GM19025 (cell line): Measurements from ENCODE around the gene TGFBR3.

Source experiments
- ATAC-seq: cut with Tn5 transposase; IDR thresholded peaks from one replicate; pipeline ENCODE4 v1.9.1; 2021; ENCODE audit warnings: mild to moderate bottlenecking, low read depth, moderate library complexity; ENCODE audit not compliant: unreplicated experiment

Gene TGFBR3

GRCh38 chr1:91828583-91829281, 57.2 kb downstream of the TGFBR3 start:
- ATAC-seq: no peak

GRCh38 chr1:91827459-91828321, 58.3 kb downstream of the TGFBR3 start:
- ATAC-seq: no peak

GRCh38 chr1:91827087-91827458, 58.9 kb downstream of the TGFBR3 start:
- no peak for ATAC-seq

- no peak for ATAC-seq
Measured at GRCh38 chr1:91826649-91827048, 59.3 kb downstream of the TGFBR3 start.

- ATAC-seq: no peak
Measured at GRCh38 chr1:91826248-91826647, 59.7 kb downstream of the TGFBR3 start.

- no peak for ATAC-seq
Measured at GRCh38 chr1:91821126-91821868, 64.7 kb downstream of the TGFBR3 start.

GRCh38 chr1:91819038-91819788, 66.7 kb downstream of the TGFBR3 start:
- ATAC-seq: no peak

- ATAC-seq: no peak
Measured at GRCh38 chr1:91818713-91818975, 67.3 kb downstream of the TGFBR3 start.

GRCh38 chr1:91817211-91817905, 68.6 kb downstream of the TGFBR3 start:
- ATAC-seq: no peak

GRCh38 chr1:91816031-91816430, 69.9 kb downstream of the TGFBR3 start:
- no peak for ATAC-seq

GRCh38 chr1:91814448-91814847, 71.5 kb downstream of the TGFBR3 start:
- no peak for ATAC-seq

- ATAC-seq: no peak
Measured at GRCh38 chr1:91813813-91814212, 72.1 kb downstream of the TGFBR3 start.

- no peak for ATAC-seq
Measured at GRCh38 chr1:91811363-91812025, 74.5 kb downstream of the TGFBR3 start.

GRCh38 chr1:91809317-91809716, 76.6 kb downstream of the TGFBR3 start:
- no peak for ATAC-seq

- no peak for ATAC-seq
Measured at GRCh38 chr1:91807921-91808620, 77.9 kb downstream of the TGFBR3 start.

- ATAC-seq: no peak
Measured at GRCh38 chr1:91806769-91807700, 78.9 kb downstream of the TGFBR3 start.

GRCh38 chr1:91806181-91806768, 79.7 kb downstream of the TGFBR3 start:
- ATAC-seq: no peak
